AG20443 (cell line): Measurements from ENCODE around the gene IGF2R.
"Not testable (repeated sequence)": the region's sequence is repeated elsewhere in the genome, so short reads cannot be mapped to it uniquely, and the experiment has no call there.

ENCODE experiments used
- DNase-seq: peaks from one replicate; pipeline ENCODE4 v3.0.0; 2012; ENCODE audit warnings: low spot score, mixed read lengths

Gene IGF2R

GRCh38 chr6:159968295-159969203 is at the start of gene IGF2R:
TSS of gene IGF2R (plus strand) at chr6:159969082. CDS start at chr6:159969247, 165 bp downstream.
- peak; percentile 99 for DNase-seq

- no peak for DNase-seq
These were observed 49.1 kb upstream of the IGF2R start for GRCh38 chr6:159919800-159920199.

- not testable (repeated sequence) for DNase-seq
These were observed 44.7 kb upstream of the IGF2R start for GRCh38 chr6:159924150-159924549.

GRCh38 chr6:159926542-159927203 is 42.2 kb upstream of the IGF2R start:
- DNase-seq = no peak

- no peak for DNase-seq
These were observed 39.1 kb upstream of the IGF2R start for GRCh38 chr6:159929819-159930218.

GRCh38 chr6:159931112-159931511 is 37.8 kb upstream of the IGF2R start:
- no peak for DNase-seq

GRCh38 chr6:159931846-159932245 is 37.0 kb upstream of the IGF2R start:
- no peak for DNase-seq

GRCh38 chr6:159933077-159933476 is 35.8 kb upstream of the IGF2R start:
- DNase-seq = no peak

- DNase-seq = no peak
These were observed 34.7 kb upstream of the IGF2R start for GRCh38 chr6:159934181-159934580.

- peak; percentile 34 for DNase-seq
These were observed 33.8 kb upstream of the IGF2R start for GRCh38 chr6:159935065-159935464.

GRCh38 chr6:159935633-159936032 is 33.2 kb upstream of the IGF2R start:
- DNase-seq = peak; percentile 40

- no peak for DNase-seq
These were observed 29.3 kb upstream of the IGF2R start for GRCh38 chr6:159939591-159940016.

GRCh38 chr6:159941286-159942113 is 27.4 kb upstream of the IGF2R start:
- peak; percentile 55 for DNase-seq

GRCh38 chr6:159943101-159943632 is 25.7 kb upstream of the IGF2R start:
- DNase-seq = peak; percentile 69

- DNase-seq = no peak
These were observed 24.8 kb upstream of the IGF2R start for GRCh38 chr6:159943968-159944598.

- DNase-seq = no peak
These were observed 23.0 kb upstream of the IGF2R start for GRCh38 chr6:159945801-159946392.

- no peak for DNase-seq
These were observed 22.0 kb upstream of the IGF2R start for GRCh38 chr6:159946912-159947311.

GRCh38 chr6:159948199-159948598 is 20.7 kb upstream of the IGF2R start:
- no peak for DNase-seq

GRCh38 chr6:159951772-159952171 is 17.1 kb upstream of the IGF2R start:
- no peak for DNase-seq

- no peak for DNase-seq
These were observed 16.4 kb upstream of the IGF2R start for GRCh38 chr6:159952289-159953005.
